HEK293 (cell line): ENCODE data around the gene SLC35A2.

Source experiments
- KLF7 ChIP-seq: fragments of 450-650 bp; formaldehyde crosslinking; IDR thresholded peaks from 2 replicates; pipeline ENCODE4 v1.5.1; 2016; ENCODE audit warnings: missing biosample characterization, missing genetic modification characterization, borderline replicate concordance
- SCRT1 ChIP-seq: fragments of 450-650 bp; formaldehyde crosslinking; IDR thresholded peaks from 2 replicates; pipeline ENCODE4 v1.5.1; 2016; ENCODE audit warnings: missing biosample characterization, missing genetic modification characterization, borderline replicate concordance
- ZFP69B ChIP-seq: fragments of 450-650 bp; formaldehyde crosslinking; IDR thresholded peaks from 2 replicates; pipeline ENCODE4 v1.5.1; 2016; ENCODE audit warnings: missing biosample characterization, missing genetic modification characterization
- ZIC2 ChIP-seq: fragments of 450-650 bp; formaldehyde crosslinking; IDR thresholded peaks from 2 replicates; pipeline ENCODE4 v1.5.1; 2016; ENCODE audit warnings: missing biosample characterization, missing genetic modification characterization
- ZNF132 ChIP-seq: fragments of 450-650 bp; formaldehyde crosslinking; IDR thresholded peaks from 2 replicates; pipeline ENCODE4 v1.5.1; 2017; ENCODE audit warnings: missing biosample characterization, missing genetic modification characterization, borderline replicate concordance
- ZNF138 ChIP-seq: fragments of 450-650 bp; formaldehyde crosslinking; IDR thresholded peaks from 2 replicates; pipeline ENCODE4 v1.5.1; 2016; ENCODE audit warnings: missing biosample characterization, missing genetic modification characterization, borderline replicate concordance
- ZNF175 ChIP-seq: fragments of 450-650 bp; formaldehyde crosslinking; IDR thresholded peaks from 2 replicates; pipeline ENCODE4 v1.5.1; 2016; ENCODE audit warnings: missing biosample characterization, missing genetic modification characterization
- ZNF24 ChIP-seq: fragments of 450-650 bp; formaldehyde crosslinking; IDR thresholded peaks from 2 replicates; pipeline ENCODE4 v1.5.1; 2016; ENCODE audit warnings: missing biosample characterization, missing genetic modification characterization
- ZNF394 ChIP-seq: fragments of 450-650 bp; formaldehyde crosslinking; IDR thresholded peaks from 2 replicates; pipeline ENCODE4 v1.5.1; 2016; ENCODE audit warnings: missing biosample characterization, missing genetic modification characterization, mild to moderate bottlenecking, moderate library complexity, borderline replicate concordance
- ZNF433 ChIP-seq: fragments of 450-650 bp; formaldehyde crosslinking; IDR thresholded peaks from 2 replicates; pipeline ENCODE4 v1.5.1; 2016; ENCODE audit warnings: missing biosample characterization, missing genetic modification characterization, low read depth
- ZNF473 ChIP-seq: fragments of 450-650 bp; formaldehyde crosslinking; IDR thresholded peaks from 2 replicates; pipeline ENCODE4 v1.5.1; 2017; ENCODE audit warnings: missing biosample characterization, missing genetic modification characterization
- ZNF501 ChIP-seq: fragments of 450-650 bp; formaldehyde crosslinking; IDR thresholded peaks from 2 replicates; pipeline ENCODE4 v1.5.1; 2016; ENCODE audit warnings: missing biosample characterization, missing genetic modification characterization
- ZNF513 ChIP-seq: fragments of 450-650 bp; IDR thresholded peaks from 2 replicates; pipeline ENCODE4 v1.5.1; 2018; ENCODE audit warnings: missing biosample characterization, missing genetic modification characterization
- ZNF544 ChIP-seq: fragments of 450-650 bp; formaldehyde crosslinking; IDR thresholded peaks from 2 replicates; pipeline ENCODE4 v1.5.0; 2017; ENCODE audit warnings: missing biosample characterization, missing genetic modification characterization
- ZNF548 ChIP-seq: fragments of 450-650 bp; formaldehyde crosslinking; IDR thresholded peaks from 2 replicates; pipeline ENCODE4 v1.5.1; 2016; ENCODE audit warnings: missing biosample characterization, missing genetic modification characterization
- ZNF624 ChIP-seq: fragments of 450-650 bp; formaldehyde crosslinking; IDR thresholded peaks from 2 replicates; pipeline ENCODE4 v1.5.1; 2017; ENCODE audit warnings: missing biosample characterization, missing genetic modification characterization
- ZNF629 ChIP-seq: fragments of 450-650 bp; formaldehyde crosslinking; IDR thresholded peaks from 2 replicates; pipeline ENCODE4 v1.5.1; 2017; ENCODE audit warnings: missing biosample characterization, missing genetic modification characterization
- ZNF776 ChIP-seq: fragments of 450-650 bp; formaldehyde crosslinking; IDR thresholded peaks from 2 replicates; pipeline ENCODE4 v1.5.0; 2017; ENCODE audit warnings: missing biosample characterization, missing genetic modification characterization, borderline replicate concordance
- ZNF785 ChIP-seq: fragments of 450-650 bp; formaldehyde crosslinking; IDR thresholded peaks from 2 replicates; pipeline ENCODE4 v1.5.1; 2016; ENCODE audit warnings: missing biosample characterization, missing genetic modification characterization
- ZNF791 ChIP-seq: fragments of 450-650 bp; formaldehyde crosslinking; IDR thresholded peaks from 2 replicates; pipeline ENCODE4 v1.5.1; 2016; ENCODE audit warnings: missing biosample characterization, missing genetic modification characterization
- ZSCAN30 ChIP-seq: fragments of 450-650 bp; IDR thresholded peaks from 2 replicates; pipeline ENCODE4 v1.5.1; 2018; ENCODE audit warnings: missing biosample characterization, mild to moderate bottlenecking, missing genetic modification characterization, moderate library complexity
- TF ChIP-seq, protein P1 (sequence below): fragments of 450-650 bp; formaldehyde crosslinking; IDR thresholded peaks from 2 replicates; pipeline ENCODE4 v1.5.1; 2016; ENCODE audit warnings: missing biosample characterization, missing genetic modification characterization
- TF ChIP-seq, protein P2 (sequence below): fragments of 450-650 bp; formaldehyde crosslinking; IDR thresholded peaks from 2 replicates; pipeline ENCODE4 v1.5.1; 2017; ENCODE audit warnings: missing biosample characterization, missing genetic modification characterization
- TF ChIP-seq, protein P3 (sequence below): fragments of 450-650 bp; formaldehyde crosslinking; IDR thresholded peaks from 2 replicates; pipeline ENCODE4 v1.5.1; 2017; ENCODE audit warnings: missing biosample characterization, missing genetic modification characterization
- TF ChIP-seq, protein P4 (sequence below): fragments of 450-650 bp; formaldehyde crosslinking; IDR thresholded peaks from 2 replicates; pipeline ENCODE4 v1.5.1; 2016; ENCODE audit warnings: missing biosample characterization, missing genetic modification characterization
- TF ChIP-seq, protein P5 (sequence below): fragments of 450-650 bp; formaldehyde crosslinking; IDR thresholded peaks from 2 replicates; pipeline ENCODE4 v1.5.1; 2016; ENCODE audit warnings: missing biosample characterization, missing genetic modification characterization
- TF ChIP-seq, protein P6 (sequence below): fragments of 450-650 bp; formaldehyde crosslinking; conservative IDR thresholded peaks from 2 replicates; pipeline ENCODE4 v1.5.1; 2016; ENCODE audit warnings: low read depth, missing biosample characterization, missing genetic modification characterization

SLC35A2 gene

DNA sequence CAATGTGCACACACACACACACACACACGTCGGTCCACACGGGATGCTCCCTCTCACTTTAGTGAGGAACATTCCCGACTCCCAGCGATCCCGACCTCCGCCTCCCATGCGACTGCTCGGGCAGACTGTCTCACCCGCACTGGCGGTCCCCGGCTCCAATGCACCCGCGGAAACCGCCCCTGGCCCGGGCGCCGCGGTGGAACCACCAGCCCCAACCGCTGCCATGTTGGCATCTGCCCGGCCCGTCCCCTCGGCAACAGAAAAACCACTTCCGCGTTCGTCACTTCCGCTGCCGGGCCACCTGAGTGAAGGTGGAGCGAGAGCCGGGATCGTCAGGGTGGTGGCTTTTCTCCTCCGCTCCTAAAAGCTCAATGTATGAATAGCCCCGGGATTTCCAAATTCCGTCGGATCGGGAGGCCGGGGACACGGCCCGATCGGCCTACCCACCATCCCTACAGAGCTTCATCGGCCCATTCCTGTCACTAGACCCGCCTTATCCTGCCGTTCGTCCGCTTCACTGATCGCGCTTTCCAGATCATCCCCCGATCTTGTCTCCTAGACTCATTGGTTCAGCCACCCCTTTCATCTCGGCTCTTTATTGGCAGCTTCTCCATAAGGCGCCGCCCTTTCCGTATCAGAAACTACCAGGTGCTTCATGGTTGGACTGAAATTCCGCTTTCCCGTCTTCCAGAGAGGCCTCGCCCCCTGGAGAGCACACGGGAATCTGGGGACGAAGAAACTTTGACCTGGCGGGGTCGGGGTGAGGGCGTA is at the start of gene SLC35A2 (continued):
- no peak for TF ChIP-seq ZNF548 (tag by site-specific recombination)
- peak; percentile 39; the same call in 1 of the 2 replicates for TF ChIP-seq ZNF394 (tag by site-specific recombination)
- no peak for TF ChIP-seq ZNF624 (tag by site-specific recombination)
- TF ChIP-seq, protein P1, sequence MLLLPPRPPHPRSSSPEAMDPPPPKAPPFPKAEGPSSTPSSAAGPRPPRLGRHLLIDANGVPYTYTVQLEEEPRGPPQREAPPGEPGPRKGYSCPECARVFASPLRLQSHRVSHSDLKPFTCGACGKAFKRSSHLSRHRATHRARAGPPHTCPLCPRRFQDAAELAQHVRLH, result 0 out of 2 replicates have a peak, but pooled peaks have one; percentile 22
- TF ChIP-seq, protein P2, sequence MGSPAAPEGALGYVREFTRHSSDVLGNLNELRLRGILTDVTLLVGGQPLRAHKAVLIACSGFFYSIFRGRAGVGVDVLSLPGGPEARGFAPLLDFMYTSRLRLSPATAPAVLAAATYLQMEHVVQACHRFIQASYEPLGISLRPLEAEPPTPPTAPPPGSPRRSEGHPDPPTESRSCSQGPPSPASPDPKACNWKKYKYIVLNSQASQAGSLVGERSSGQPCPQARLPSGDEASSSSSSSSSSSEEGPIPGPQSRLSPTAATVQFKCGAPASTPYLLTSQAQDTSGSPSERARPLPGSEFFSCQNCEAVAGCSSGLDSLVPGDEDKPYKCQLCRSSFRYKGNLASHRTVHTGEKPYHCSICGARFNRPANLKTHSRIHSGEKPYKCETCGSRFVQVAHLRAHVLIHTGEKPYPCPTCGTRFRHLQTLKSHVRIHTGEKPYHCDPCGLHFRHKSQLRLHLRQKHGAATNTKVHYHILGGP (tag by site-specific recombination), result no peak
- no peak for TF ChIP-seq ZNF433 (tag by site-specific recombination)
- peak; percentile 62 for TF ChIP-seq ZNF629
- TF ChIP-seq, protein P3, sequence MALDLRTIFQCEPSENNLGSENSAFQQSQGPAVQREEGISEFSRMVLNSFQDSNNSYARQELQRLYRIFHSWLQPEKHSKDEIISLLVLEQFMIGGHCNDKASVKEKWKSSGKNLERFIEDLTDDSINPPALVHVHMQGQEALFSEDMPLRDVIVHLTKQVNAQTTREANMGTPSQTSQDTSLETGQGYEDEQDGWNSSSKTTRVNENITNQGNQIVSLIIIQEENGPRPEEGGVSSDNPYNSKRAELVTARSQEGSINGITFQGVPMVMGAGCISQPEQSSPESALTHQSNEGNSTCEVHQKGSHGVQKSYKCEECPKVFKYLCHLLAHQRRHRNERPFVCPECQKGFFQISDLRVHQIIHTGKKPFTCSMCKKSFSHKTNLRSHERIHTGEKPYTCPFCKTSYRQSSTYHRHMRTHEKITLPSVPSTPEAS, result peak; percentile 97
- TF ChIP-seq ZNF138 (tag by site-specific recombination), result no peak
- no peak for TF ChIP-seq ZNF132 (tag by site-specific recombination)
- no peak for TF ChIP-seq ZNF785 (tag by site-specific recombination)
- TF ChIP-seq ZNF175, result no peak
- no peak for TF ChIP-seq ZNF473
- no peak for TF ChIP-seq ZFP69B (tag by site-specific recombination)
- TF ChIP-seq, protein P4, sequence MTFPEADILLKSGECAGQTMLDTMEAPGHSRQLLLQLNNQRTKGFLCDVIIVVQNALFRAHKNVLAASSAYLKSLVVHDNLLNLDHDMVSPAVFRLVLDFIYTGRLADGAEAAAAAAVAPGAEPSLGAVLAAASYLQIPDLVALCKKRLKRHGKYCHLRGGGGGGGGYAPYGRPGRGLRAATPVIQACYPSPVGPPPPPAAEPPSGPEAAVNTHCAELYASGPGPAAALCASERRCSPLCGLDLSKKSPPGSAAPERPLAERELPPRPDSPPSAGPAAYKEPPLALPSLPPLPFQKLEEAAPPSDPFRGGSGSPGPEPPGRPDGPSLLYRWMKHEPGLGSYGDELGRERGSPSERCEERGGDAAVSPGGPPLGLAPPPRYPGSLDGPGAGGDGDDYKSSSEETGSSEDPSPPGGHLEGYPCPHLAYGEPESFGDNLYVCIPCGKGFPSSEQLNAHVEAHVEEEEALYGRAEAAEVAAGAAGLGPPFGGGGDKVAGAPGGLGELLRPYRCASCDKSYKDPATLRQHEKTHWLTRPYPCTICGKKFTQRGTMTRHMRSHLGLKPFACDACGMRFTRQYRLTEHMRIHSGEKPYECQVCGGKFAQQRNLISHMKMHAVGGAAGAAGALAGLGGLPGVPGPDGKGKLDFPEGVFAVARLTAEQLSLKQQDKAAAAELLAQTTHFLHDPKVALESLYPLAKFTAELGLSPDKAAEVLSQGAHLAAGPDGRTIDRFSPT (tag by site-specific recombination), result peak; percentile 98
- TF ChIP-seq KLF7 (tag by site-specific recombination), result no peak
- no peak for TF ChIP-seq ZIC2 (tag by site-specific recombination)
- TF ChIP-seq ZNF544 (tag by site-specific recombination), result no peak
- 0 out of 2 replicates have a peak, but pooled peaks have one; percentile 9 for TF ChIP-seq ZNF501 (tag by site-specific recombination)
- TF ChIP-seq, protein P5, sequence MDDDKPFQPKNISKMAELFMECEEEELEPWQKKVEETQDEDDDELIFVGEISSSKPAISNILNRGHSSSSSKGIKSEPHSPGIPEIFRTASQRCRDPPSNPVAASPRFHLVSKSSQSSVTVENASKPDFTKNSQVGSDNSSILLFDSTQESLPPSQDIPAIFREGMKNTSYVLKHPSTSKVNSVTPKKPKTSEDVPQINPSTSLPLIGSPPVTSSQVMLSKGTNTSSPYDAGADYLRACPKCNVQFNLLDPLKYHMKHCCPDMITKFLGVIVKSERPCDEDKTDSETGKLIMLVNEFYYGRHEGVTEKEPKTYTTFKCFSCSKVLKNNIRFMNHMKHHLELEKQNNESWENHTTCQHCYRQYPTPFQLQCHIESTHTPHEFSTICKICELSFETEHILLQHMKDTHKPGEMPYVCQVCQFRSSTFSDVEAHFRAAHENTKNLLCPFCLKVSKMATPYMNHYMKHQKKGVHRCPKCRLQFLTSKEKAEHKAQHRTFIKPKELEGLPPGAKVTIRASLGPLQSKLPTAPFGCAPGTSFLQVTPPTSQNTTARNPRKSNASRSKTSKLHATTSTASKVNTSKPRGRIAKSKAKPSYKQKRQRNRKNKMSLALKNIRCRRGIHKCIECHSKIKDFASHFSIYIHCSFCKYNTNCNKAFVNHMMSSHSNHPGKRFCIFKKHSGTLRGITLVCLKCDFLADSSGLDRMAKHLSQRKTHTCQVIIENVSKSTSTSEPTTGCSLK (tag by site-specific recombination), result no peak
- no peak for TF ChIP-seq ZSCAN30 (tag by site-specific recombination)
- TF ChIP-seq ZNF513 (tag by site-specific recombination), result no peak
- no peak for TF ChIP-seq ZNF776 (tag by site-specific recombination)
- no peak for TF ChIP-seq ZNF791 (tag by site-specific recombination)
- 0 out of 2 replicates have a peak, but pooled peaks have one; percentile 0 for TF ChIP-seq ZNF24 (tag by site-specific recombination)
- TF ChIP-seq, protein P6, sequence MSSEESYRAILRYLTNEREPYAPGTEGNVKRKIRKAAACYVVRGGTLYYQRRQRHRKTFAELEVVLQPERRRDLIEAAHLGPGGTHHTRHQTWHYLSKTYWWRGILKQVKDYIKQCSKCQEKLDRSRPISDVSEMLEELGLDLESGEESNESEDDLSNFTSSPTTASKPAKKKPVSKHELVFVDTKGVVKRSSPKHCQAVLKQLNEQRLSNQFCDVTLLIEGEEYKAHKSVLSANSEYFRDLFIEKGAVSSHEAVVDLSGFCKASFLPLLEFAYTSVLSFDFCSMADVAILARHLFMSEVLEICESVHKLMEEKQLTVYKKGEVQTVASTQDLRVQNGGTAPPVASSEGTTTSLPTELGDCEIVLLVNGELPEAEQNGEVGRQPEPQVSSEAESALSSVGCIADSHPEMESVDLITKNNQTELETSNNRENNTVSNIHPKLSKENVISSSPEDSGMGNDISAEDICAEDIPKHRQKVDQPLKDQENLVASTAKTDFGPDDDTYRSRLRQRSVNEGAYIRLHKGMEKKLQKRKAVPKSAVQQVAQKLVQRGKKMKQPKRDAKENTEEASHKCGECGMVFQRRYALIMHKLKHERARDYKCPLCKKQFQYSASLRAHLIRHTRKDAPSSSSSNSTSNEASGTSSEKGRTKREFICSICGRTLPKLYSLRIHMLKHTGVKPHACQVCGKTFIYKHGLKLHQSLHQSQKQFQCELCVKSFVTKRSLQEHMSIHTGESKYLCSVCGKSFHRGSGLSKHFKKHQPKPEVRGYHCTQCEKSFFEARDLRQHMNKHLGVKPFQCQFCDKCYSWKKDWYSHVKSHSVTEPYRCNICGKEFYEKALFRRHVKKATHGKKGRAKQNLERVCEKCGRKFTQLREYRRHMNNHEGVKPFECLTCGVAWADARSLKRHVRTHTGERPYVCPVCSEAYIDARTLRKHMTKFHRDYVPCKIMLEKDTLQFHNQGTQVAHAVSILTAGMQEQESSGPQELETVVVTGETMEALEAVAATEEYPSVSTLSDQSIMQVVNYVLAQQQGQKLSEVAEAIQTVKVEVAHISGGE, result peak; percentile 89
- TF ChIP-seq SCRT1 (tag by site-specific recombination), result no peak
